Activated T-helper 9 cell treated with anti-CD3 and anti-CD28 coated beads, Interleukin-2, amount 50 U/mL, for 16 hours (primary cell): ENCODE measurements around the gene EMCN.
"Not testable (repeated sequence)": the region's sequence is repeated elsewhere in the genome, so short reads cannot be mapped to it uniquely, and the experiment has no call there.

Experiments used
- DNase-seq: peaks from one replicate; pipeline ENCODE4 v3.0.0-alpha.2; 2020; ENCODE audit warnings: low read depth

EMCN gene

DNA sequence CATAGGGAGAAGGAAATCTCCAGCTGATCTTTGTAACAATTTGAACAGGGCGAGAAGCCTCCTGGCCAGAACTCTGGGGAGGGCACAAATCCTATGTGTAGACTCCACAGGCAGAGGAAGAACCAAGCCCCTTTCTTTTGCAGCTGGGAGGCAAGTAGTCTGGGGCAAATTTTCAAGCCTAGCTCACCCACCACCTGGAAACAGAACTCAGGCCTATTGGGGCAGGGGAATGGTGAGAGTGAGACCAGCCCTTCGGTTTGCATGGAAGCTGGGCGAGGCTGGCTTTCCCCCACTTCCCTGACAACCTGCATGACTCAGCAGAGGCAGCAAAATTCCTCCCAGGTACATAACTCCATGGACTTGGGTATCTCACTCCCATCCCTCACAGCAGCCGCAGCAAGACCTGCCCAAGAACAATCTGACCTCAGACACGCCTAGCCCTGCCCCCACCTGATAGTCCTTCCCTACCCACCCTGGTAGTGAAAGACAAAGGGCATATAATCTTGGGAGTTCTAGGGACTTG lies 138.2 kb downstream of the EMCN start:
- no peak for DNase-seq

DNA sequence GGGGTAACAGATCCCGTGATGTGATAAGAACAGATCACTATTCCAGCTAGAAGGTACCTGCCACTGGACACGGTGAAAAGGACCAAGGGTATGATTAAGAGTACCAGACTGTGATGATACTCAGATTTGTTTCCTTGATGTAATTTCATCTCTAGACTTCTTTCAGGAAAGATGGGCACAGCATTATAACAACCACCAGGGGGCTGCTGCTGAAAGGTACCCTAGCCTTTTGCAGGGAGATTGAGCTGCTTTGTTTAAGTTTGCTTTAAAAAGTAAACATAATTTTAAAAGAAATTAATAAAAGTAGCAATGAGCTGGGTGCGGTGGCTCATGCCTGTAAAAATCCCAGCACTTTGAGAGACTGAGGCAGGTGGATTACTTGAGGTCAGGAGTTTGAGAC lies 145.4 kb downstream of the EMCN start:
- no peak for DNase-seq

- no peak for DNase-seq
These were observed 148.0 kb downstream of the EMCN start for GRCh38 chr4:100369871-100370270.

DNA sequence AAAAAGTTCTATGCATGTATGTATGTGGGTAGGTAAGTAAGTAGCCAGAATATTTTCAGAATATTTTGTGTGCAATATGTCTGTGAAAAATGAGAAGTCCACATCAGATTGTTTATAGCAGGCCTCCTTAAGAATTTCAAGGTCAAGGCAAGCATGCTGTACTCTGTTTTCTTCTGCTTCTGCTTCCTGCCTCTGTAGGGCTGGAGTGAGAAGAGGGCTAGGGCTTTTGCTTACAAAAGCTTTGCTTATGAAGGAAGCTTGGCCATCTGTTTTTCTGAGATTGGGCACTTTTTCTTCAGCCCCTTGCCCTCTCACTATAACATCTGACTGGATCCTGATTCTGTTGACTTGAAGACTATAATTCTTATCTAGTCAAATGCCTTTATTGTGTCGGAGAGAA lies 150.4 kb downstream of the EMCN start:
- no peak for DNase-seq

DNA sequence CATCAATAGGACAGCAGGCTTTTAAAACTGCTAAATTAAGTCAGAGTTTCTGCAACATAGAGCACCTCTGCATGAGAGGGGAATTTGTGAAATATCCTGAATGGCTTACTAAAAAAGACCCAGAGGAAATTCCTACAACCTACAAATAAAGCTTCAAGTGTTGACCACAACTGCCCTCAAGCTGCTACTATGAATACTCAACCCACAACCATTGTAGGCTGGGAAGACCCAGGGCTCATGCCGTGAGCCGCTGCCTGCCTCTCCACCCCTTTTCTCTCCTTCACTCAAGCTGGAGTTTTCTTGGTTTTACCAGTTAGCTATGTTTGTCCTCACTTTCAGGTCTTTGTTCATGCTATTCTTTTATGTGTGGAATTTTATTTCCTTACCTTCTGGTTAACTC lies 151.6 kb downstream of the EMCN start:
- DNase-seq = no peak

GRCh38 chr4:100362366-100362765 lies 155.5 kb downstream of the EMCN start:
- no peak for DNase-seq

GRCh38 chr4:100361336-100361735 lies 156.5 kb downstream of the EMCN start:
- no peak for DNase-seq

DNA sequence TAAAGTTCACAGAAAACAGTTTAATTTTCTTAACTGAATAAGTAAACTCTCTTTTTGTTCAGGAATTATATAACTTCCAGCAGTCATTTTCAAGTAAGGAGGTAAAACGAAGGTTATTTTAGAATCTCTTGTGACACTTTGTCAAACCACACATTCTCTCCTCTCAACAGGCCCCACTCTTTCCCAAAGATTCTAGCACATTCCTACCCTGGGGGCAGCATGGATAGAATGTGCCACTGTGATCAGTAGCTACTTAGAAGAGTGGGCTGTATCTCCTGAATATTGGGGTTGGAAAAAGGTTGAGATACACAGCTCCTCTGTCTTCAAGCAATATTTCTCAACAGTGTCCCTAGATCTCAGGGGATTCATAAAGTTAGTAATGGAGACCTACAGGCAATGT lies 157.6 kb downstream of the EMCN start:
- DNase-seq = no peak

- no peak for DNase-seq
These were observed 158.4 kb downstream of the EMCN start for GRCh38 chr4:100359441-100359840.

- no peak for DNase-seq
These were observed 160.3 kb downstream of the EMCN start for GRCh38 chr4:100357542-100357941.

GRCh38 chr4:100356172-100356571 lies 161.7 kb downstream of the EMCN start:
- no peak for DNase-seq

- not testable (repeated sequence) for DNase-seq
These were observed 165.5 kb downstream of the EMCN start for GRCh38 chr4:100352352-100352751.

DNA sequence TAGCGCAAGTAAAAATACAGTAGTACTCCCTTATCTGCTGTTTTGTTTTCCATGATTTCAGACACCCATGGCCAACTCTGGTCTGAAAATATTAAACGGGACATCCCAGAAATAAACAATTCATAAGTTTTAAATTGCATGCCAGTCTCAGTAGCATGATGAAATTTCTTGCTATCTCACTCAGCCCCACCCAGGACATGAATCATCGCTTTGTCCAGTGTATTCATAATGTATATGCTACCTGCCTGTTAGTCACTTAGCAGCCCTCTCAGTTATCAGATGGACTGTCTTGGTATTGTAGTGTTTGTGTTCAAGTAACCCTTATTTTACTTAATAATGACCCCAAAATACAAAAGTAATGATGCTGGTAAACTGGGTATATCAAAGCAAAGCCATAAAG lies 169.3 kb downstream of the EMCN start:
- no peak for DNase-seq

GRCh38 chr4:100347241-100347640 lies 170.6 kb downstream of the EMCN start:
- DNase-seq = no peak

DNA sequence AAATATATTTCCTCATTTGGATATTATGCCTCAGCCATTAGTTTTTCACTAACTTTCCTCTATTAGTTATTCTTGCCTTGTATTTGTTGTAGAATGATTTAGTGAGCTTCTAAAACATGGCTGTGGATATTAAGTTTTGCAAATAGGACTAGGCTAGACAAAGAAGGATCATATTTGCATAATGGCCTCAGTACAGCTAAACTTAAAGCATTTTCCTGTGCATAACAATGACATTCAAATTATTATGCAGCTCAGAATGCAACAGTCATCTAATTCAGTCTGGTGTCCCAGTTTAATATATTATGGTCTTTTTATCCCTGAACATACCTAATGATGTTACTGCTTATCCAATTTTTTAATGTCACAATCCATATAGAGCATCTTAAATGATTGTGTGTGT lies 172.2 kb downstream of the EMCN start:
- no peak for DNase-seq
